Measurements from ENCODE around the gene MASP2. TPM values are rescaled to one million over a fixed set of nuclear protein-coding genes. Genes with fewer than 3 reads are reported as not detected.
"Not testable (repeated sequence)": the region's sequence is repeated elsewhere in the genome, so short reads cannot be mapped to it uniquely, and the experiment has no call there.

Gene MASP2
- total RNA-seq, 2 donors from 2014 or later, result 0.31 to 0.33 TPM

- DNase-seq (ENCODE audit: low spot score), result no peak
- Mint-ChIP-seq H3K27me3 (no peaks in the 10 kb centered on the region), H3K36me3 (peaks cover 24% of the 10 kb centered on the region), H3K4me3 (peak overlapping the region; percentile 84), H3K4me1 (ENCODE audit: low read depth in 2 of 2) (peaks cover 21% of the 10 kb centered on the region in 2 donors), H3K27ac (peak overlapping the region; percentile 95 to 98), H3K9me3 (no peaks in the 10 kb centered on the region)
- ATAC-seq, result peak; percentile 0 to 3
Measured at GRCh38 chr1:11013160-11013531, 33.9 kb downstream of the MASP2 start.

GRCh38 chr1:11012260-11013159, 34.5 kb downstream of the MASP2 start, which contains the start of gene TARDBP:
Gene TARDBP, plus strand, starts transcription at chr1:11012654. Its CDS starts 1,074 bp downstream, at chr1:11013728.
- Mint-ChIP-seq H3K27me3 (no peaks in the 10 kb centered on the region), H3K4me1 (ENCODE audit: low read depth in 2 of 2) (peaks cover 20 to 21% of the 10 kb centered on the region in 2 donors), H3K36me3 (peaks cover 23% of the 10 kb centered on the region), H3K9me3 (no peaks in the 10 kb centered on the region), H3K4me3 (peak within 1 kb of the TSS; percentile 84), H3K27ac (peak within 1 kb of the TSS; percentile 95 to 98)
- DNase-seq (ENCODE audit: low spot score) (peak; percentile 93), ATAC-seq (peak; percentile 94 to 95)

GRCh38 chr1:11000526-11000925, 46.5 kb downstream of the MASP2 start:
- Mint-ChIP-seq H3K27me3 (no peaks in the 10 kb centered on the region), H3K27ac (no peak overlapping the region)

GRCh38 chr1:10996100-10996499, 50.9 kb downstream of the MASP2 start:
- no peak overlapping the region for H3K27ac Mint-ChIP-seq
- DNase-seq (ENCODE audit: low spot score), result no peak
- H3K27me3 Mint-ChIP-seq, result no peaks in the 10 kb centered on the region
- ATAC-seq, result no peak
- no peaks in the 10 kb centered on the region for H3K4me1 Mint-ChIP-seq (ENCODE audit: low read depth in 2 of 2)
- H3K4me3 Mint-ChIP-seq, result no peak overlapping the region
- no peaks in the 10 kb centered on the region for H3K9me3 Mint-ChIP-seq
- no peaks in the 10 kb centered on the region for H3K36me3 Mint-ChIP-seq

More at GRCh38 chr1:11000526-11000925, 46.5 kb downstream of the MASP2 start:
- DNase-seq (ENCODE audit: low spot score) (no peak), ATAC-seq (no peak)
- Mint-ChIP-seq H3K4me1 (ENCODE audit: low read depth in 2 of 2) (no peaks in the 10 kb centered on the region), H3K9me3 (no peaks in the 10 kb centered on the region), H3K36me3 (no peaks in the 10 kb centered on the region), H3K4me3 (no peak overlapping the region)

GRCh38 chr1:10992864-10993263, 54.2 kb downstream of the MASP2 start:
- no peaks in the 10 kb centered on the region for H3K36me3 Mint-ChIP-seq
- no peak overlapping the region for H3K27ac Mint-ChIP-seq
- ATAC-seq, result no peak
- H3K9me3 Mint-ChIP-seq, result no peaks in the 10 kb centered on the region
- H3K4me3 Mint-ChIP-seq, result no peak overlapping the region
- H3K27me3 Mint-ChIP-seq, result no peaks in the 10 kb centered on the region
- DNase-seq (ENCODE audit: low spot score), result no peak
- H3K4me1 Mint-ChIP-seq (ENCODE audit: low read depth in 2 of 2), result no peaks in the 10 kb centered on the region

- not testable (repeated sequence) for DNase-seq (ENCODE audit: low spot score); H3K9me3 Mint-ChIP-seq; H3K4me1 Mint-ChIP-seq (ENCODE audit: low read depth in 2 of 2); H3K4me3 Mint-ChIP-seq; ATAC-seq; H3K36me3 Mint-ChIP-seq; H3K27me3 Mint-ChIP-seq
- peak overlapping the region in 1 of 2 donors; percentile 19 for H3K27ac Mint-ChIP-seq
Measured at GRCh38 chr1:10992004-10992403, 55.0 kb downstream of the MASP2 start.

- H3K9me3 Mint-ChIP-seq, result no peaks in the 10 kb centered on the region
- peaks cover 4 to 7% of the 10 kb centered on the region in 2 donors for H3K27me3 Mint-ChIP-seq
- peaks cover 0 to 4% of the 10 kb centered on the region in 2 donors for H3K4me1 Mint-ChIP-seq (ENCODE audit: low read depth in 2 of 2)
- H3K4me3 Mint-ChIP-seq, result no peak overlapping the region
- DNase-seq (ENCODE audit: low spot score) (no peak), ATAC-seq (no peak)
- H3K27ac Mint-ChIP-seq, result no peak overlapping the region
- no peaks in the 10 kb centered on the region for H3K36me3 Mint-ChIP-seq
Measured at GRCh38 chr1:10990828-10991227, 56.2 kb downstream of the MASP2 start.

- H3K27ac Mint-ChIP-seq, result not testable (repeated sequence)
Measured at GRCh38 chr1:10989920-10990516, 57.0 kb downstream of the MASP2 start.

GRCh38 chr1:10989095-10989494, 57.9 kb downstream of the MASP2 start:
- ATAC-seq (no peak), DNase-seq (ENCODE audit: low spot score) (no peak)
- Mint-ChIP-seq H3K9me3 (no peaks in the 10 kb centered on the region), H3K4me1 (ENCODE audit: low read depth in 2 of 2) (peaks cover 0 to 4% of the 10 kb centered on the region in 2 donors), H3K4me3 (no peak overlapping the region), H3K27me3 (peaks cover 7 to 8% of the 10 kb centered on the region in 2 donors), H3K36me3 (no peaks in the 10 kb centered on the region), H3K27ac (no peak overlapping the region)

More at GRCh38 chr1:10989920-10990516, 57.0 kb downstream of the MASP2 start:
- ATAC-seq; H3K27me3 Mint-ChIP-seq; H3K4me3 Mint-ChIP-seq; H3K4me1 Mint-ChIP-seq (ENCODE audit: low read depth in 2 of 2); H3K9me3 Mint-ChIP-seq; H3K36me3 Mint-ChIP-seq; DNase-seq (ENCODE audit: low spot score): not testable (repeated sequence)

GRCh38 chr1:10987840-10988417, 59.1 kb downstream of the MASP2 start:
- Mint-ChIP-seq H3K27me3 (peaks cover 7 to 8% of the 10 kb centered on the region in 2 donors), H3K4me1 (ENCODE audit: low read depth in 2 of 2) (peaks cover 0 to 4% of the 10 kb centered on the region in 2 donors), H3K4me3 (no peak overlapping the region), H3K9me3 (no peaks in the 10 kb centered on the region), H3K36me3 (no peaks in the 10 kb centered on the region), H3K27ac (no peak overlapping the region)
- DNase-seq (ENCODE audit: low spot score) (no peak), ATAC-seq (no peak)

GRCh38 chr1:10986525-10986890, 60.5 kb downstream of the MASP2 start:
- Mint-ChIP-seq H3K4me3 (no peak overlapping the region), H3K4me1 (ENCODE audit: low read depth in 2 of 2) (peaks cover 0 to 4% of the 10 kb centered on the region in 2 donors), H3K9me3 (no peaks in the 10 kb centered on the region), H3K27me3 (peaks cover 7 to 13% of the 10 kb centered on the region in 2 donors), H3K36me3 (no peaks in the 10 kb centered on the region), H3K27ac (no peak overlapping the region)
- DNase-seq (ENCODE audit: low spot score) (no peak), ATAC-seq (no peak)

GRCh38 chr1:10980841-10981727, 66.0 kb downstream of the MASP2 start:
- H3K4me1 Mint-ChIP-seq (ENCODE audit: low read depth in 2 of 2), result peaks cover 0 to 2% of the 10 kb centered on the region in 2 donors
- H3K27ac Mint-ChIP-seq, result no peak overlapping the region
- H3K9me3 Mint-ChIP-seq, result no peaks in the 10 kb centered on the region
- ATAC-seq (no peak), DNase-seq (ENCODE audit: low spot score) (no peak)
- H3K36me3 Mint-ChIP-seq, result no peaks in the 10 kb centered on the region
- peaks cover 6 to 25% of the 10 kb centered on the region in 2 donors for H3K27me3 Mint-ChIP-seq
- no peak overlapping the region for H3K4me3 Mint-ChIP-seq

- ATAC-seq, result no peak
Measured at GRCh38 chr1:10980094-10980577, 66.9 kb downstream of the MASP2 start.

More at GRCh38 chr1:10980094-10980577, 66.9 kb downstream of the MASP2 start:
- Mint-ChIP-seq H3K4me3 (no peak overlapping the region), H3K4me1 (ENCODE audit: low read depth in 2 of 2) (no peaks in the 10 kb centered on the region), H3K36me3 (no peaks in the 10 kb centered on the region), H3K9me3 (no peaks in the 10 kb centered on the region), H3K27ac (no peak overlapping the region), H3K27me3 (peaks cover 0 to 21% of the 10 kb centered on the region in 2 donors)
- DNase-seq (ENCODE audit: low spot score), result no peak
